Activated CD8-positive, alpha-beta T cell treated with anti-CD3 and anti-CD28 coated beads for 36 hours (primary cell): ENCODE data around the gene P3H4. TPM values are rescaled to one million over a fixed set of nuclear protein-coding genes. Genes with fewer than 3 reads are reported as not detected.

ENCODE experiments used
- ATAC-seq: fragments of 200-7000 bp; cut with Tn5 transposase; one replicate; pipeline ENCODE4 v1.10.0; 2021; ENCODE audit warnings: mild to moderate bottlenecking, moderate library complexity
- CTCF ChIA-PET: fragments of 350-600 bp; sonication (Branson Sonifier 250); formaldehyde crosslinking; loops from one replicate; lab custom pipeline; 2021; ENCODE audit warnings: antibody characterized with exemption; lab: Charles Lee
- POLR2A ChIA-PET: fragments of 350-600 bp; sonication (Branson Sonifier 250); formaldehyde crosslinking; loops from one replicate; lab custom pipeline; 2021; ENCODE audit warnings: antibody characterized with exemption; lab: Charles Lee
- DNase-seq: peaks from one replicate; pipeline ENCODE4 v3.0.0-alpha.2; 2020
- H3K27ac Mint-ChIP-seq: one replicate; pipeline ENCODE4 v1.8.0; 2021; ENCODE audit warnings: mild to moderate bottlenecking, mixed read lengths
- H3K27me3 Mint-ChIP-seq: one replicate; pipeline ENCODE4 v1.8.0; 2021; ENCODE audit warnings: mixed read lengths
- H3K36me3 Mint-ChIP-seq: one replicate; pipeline ENCODE4 v1.8.0; 2021; ENCODE audit warnings: low read depth, mixed read lengths
- H3K4me1 Mint-ChIP-seq: one replicate; pipeline ENCODE4 v1.8.0; 2021; ENCODE audit warnings: low read depth, mixed read lengths
- H3K4me3 Mint-ChIP-seq: one replicate; pipeline ENCODE4 v1.8.0; 2021; ENCODE audit warnings: mild to moderate bottlenecking, moderate library complexity, mixed read lengths
- H3K9me3 Mint-ChIP-seq: one replicate; pipeline ENCODE4 v1.8.0; 2021; ENCODE audit warnings: mixed read lengths
- CTCF ChIP-seq: fragments of 200-600 bp; IDR thresholded peaks from one replicate; pipeline ENCODE4 v1.8.0; 2022; ENCODE audit warnings: antibody characterized with exemption, mild to moderate bottlenecking
- intact Hi-C: fragments of 100-400 bp; cut with micrococcal nuclease; formaldehyde crosslinking; loops from one replicate; pipeline ENCODE4 v1.10.0; 2022
- total RNA-seq, 2 experiments: library from RNA; stranded (reverse); gene quantifications; one replicate each; pipeline ENCODE4 v1.2.3, GENCODE V29; 2021

Gene P3H4
- total RNA-seq, 2 experiments from 2014 or later, result 2.6 to 3.2 TPM

GRCh38 chr17:41794540-41794975 lies 17.2 kb downstream of the P3H4 start:
- ATAC-seq, result no peak
- Mint-ChIP-seq H3K27me3 (peaks cover 4% of the 10 kb centered on the region), H3K4me1 (peaks cover 3% of the 10 kb centered on the region), H3K27ac (no peak overlapping the region), H3K36me3 (no peaks in the 10 kb centered on the region), H3K4me3 (no peak overlapping the region), H3K9me3 (no peaks in the 10 kb centered on the region)
- no peak for DNase-seq
- CTCF ChIA-PET, result interaction anchor here (1.2 to 3.0 kb wide), 2 partner anchors 14 to 57 kb away, joined by 3 to 14 read pairs; no protein-coding TSS in a partner anchor
- intact Hi-C loops, result no loop called here
- POLR2A ChIA-PET, result no interaction called here
- no peak for TF ChIP-seq CTCF

- Mint-ChIP-seq H3K36me3 (no peaks in the 10 kb centered on the region), H3K27me3 (peaks cover 4% of the 10 kb centered on the region), H3K9me3 (no peaks in the 10 kb centered on the region), H3K4me1 (peaks cover 6% of the 10 kb centered on the region), H3K27ac (no peak overlapping the region), H3K4me3 (no peak overlapping the region)
- no peak for DNase-seq
- CTCF ChIA-PET, result interaction anchor here (1.2 kb wide), 1 partner anchor 15 kb away, joined by 3 read pairs; no protein-coding TSS in a partner anchor
- no peak for TF ChIP-seq CTCF
- POLR2A ChIA-PET, result no interaction called here
- no peak for ATAC-seq
- intact Hi-C loops, result no loop called here
Observed at GRCh38 chr17:41793784-41794539, 17.8 kb downstream of the P3H4 start.

- Mint-ChIP-seq H3K9me3 (no peaks in the 10 kb centered on the region), H3K27me3 (peaks cover 4% of the 10 kb centered on the region), H3K4me1 (peaks cover 15% of the 10 kb centered on the region), H3K4me3 (no peak overlapping the region), H3K36me3 (no peaks in the 10 kb centered on the region), H3K27ac (no peak overlapping the region)
- DNase-seq (peak; percentile 23), ATAC-seq (peak; percentile 61)
- no peak for TF ChIP-seq CTCF
- intact Hi-C loops, result no loop called here
- POLR2A ChIA-PET, result no interaction called here
- CTCF ChIA-PET, result no interaction called here
Observed at GRCh38 chr17:41792845-41793783, 18.6 kb downstream of the P3H4 start.

- intact Hi-C loops, result no loop called here
- CTCF ChIA-PET, result interaction anchor here (0.8 to 7.3 kb wide), 12 partner anchors 10 to 99 kb away, joined by 3 to 97 read pairs (median 4); partner anchors contain the start of genes EIF1, KLHL10 and P3H4
Observed at GRCh38 chr17:41787021-41787418, 24.7 kb downstream of the P3H4 start.

More at GRCh38 chr17:41787021-41787418, 24.7 kb downstream of the P3H4 start:
- H3K9me3 Mint-ChIP-seq, result no peaks in the 10 kb centered on the region
- peaks cover 31% of the 10 kb centered on the region for H3K27me3 Mint-ChIP-seq
- ATAC-seq (no peak), DNase-seq (no peak)
- peak overlapping the region; percentile 35 for H3K4me3 Mint-ChIP-seq
- H3K36me3 Mint-ChIP-seq, result no peaks in the 10 kb centered on the region
- H3K27ac Mint-ChIP-seq, result no peak overlapping the region
- peaks cover 33% of the 10 kb centered on the region for H3K4me1 Mint-ChIP-seq
- POLR2A ChIA-PET, result interaction anchor here (0.8 to 1.6 kb wide), 3 partner anchors 10 to 72 kb away, joined by 5 read pairs; no protein-coding TSS in a partner anchor
- no peak for TF ChIP-seq CTCF
